GM19452 (cell line): ENCODE results near the gene DIPK1A.

ENCODE experiments used
- ATAC-seq: cut with Tn5 transposase; IDR thresholded peaks from one replicate; pipeline ENCODE4 v1.9.1; 2021; ENCODE audit not compliant: unreplicated experiment

The DIPK1A gene

GRCh38 chr1:92808381-92808780 is 152.9 kb downstream of the DIPK1A start:
- ATAC-seq = no peak

- ATAC-seq = no peak
Measured at GRCh38 chr1:92805216-92805615, 156.0 kb downstream of the DIPK1A start.

- ATAC-seq = no peak
Measured at GRCh38 chr1:92804721-92805201, 156.5 kb downstream of the DIPK1A start.

- no peak for ATAC-seq
Measured at GRCh38 chr1:92803140-92803887, 157.9 kb downstream of the DIPK1A start.

GRCh38 chr1:92797961-92798360 is 163.3 kb downstream of the DIPK1A start:
- ATAC-seq = no peak

GRCh38 chr1:92797297-92797696 is 164.0 kb downstream of the DIPK1A start:
- ATAC-seq = no peak

GRCh38 chr1:92795166-92795565 is 166.1 kb downstream of the DIPK1A start:
- no peak for ATAC-seq

GRCh38 chr1:92792340-92792782 is 168.9 kb downstream of the DIPK1A start:
- ATAC-seq = no peak
